Mucosa of gallbladder (tissue), 1 donor: ENCODE results near the gene GCDH. TPM values are rescaled to one million over a fixed set of nuclear protein-coding genes. Genes with fewer than 3 reads are reported as not detected.
"Not testable (repeated sequence)": the region's sequence is repeated elsewhere in the genome, so short reads cannot be mapped to it uniquely, and the experiment has no call there.

Source experiments
- DNase-seq: peaks from one replicate; pipeline ENCODE4 v3.0.0-alpha.2; 2020; ENCODE audit warnings: low spot score
- total RNA-seq: library from RNA; stranded (reverse); gene quantifications from one replicate; pipeline ENCODE4 v1.2.1, GENCODE V29; 2021
- donor health status: DM: no; HTN: no; CAD: no.

Gene GCDH
- total RNA-seq, 1 donor from 2014 or later: 33.7 TPM

GRCh38 chr19:12872941-12873890 is 17.7 kb upstream of the GCDH start:
- peak; percentile 55 for DNase-seq

- DNase-seq: no peak
Measured at GRCh38 chr19:12873891-12874745, 16.8 kb upstream of the GCDH start.

- no peak for DNase-seq
Measured at GRCh38 chr19:12875086-12875485, 15.9 kb upstream of the GCDH start.

- no peak for DNase-seq
Measured at GRCh38 chr19:12880551-12881171, 10.3 kb upstream of the GCDH start.

- DNase-seq: peak; percentile 96
Measured at GRCh38 chr19:12881172-12881808, 9.7 kb upstream of the GCDH start, which contains the start of gene DNASE2. Gene DNASE2, minus strand, starts transcription at chr19:12881449. Its CDS starts 74 bp downstream, at chr19:12881375.

- DNase-seq: no peak
Measured at GRCh38 chr19:12882589-12882988, 8.4 kb upstream of the GCDH start.

- no peak for DNase-seq
Measured at GRCh38 chr19:12884202-12884601, 6.8 kb upstream of the GCDH start.

- no peak for DNase-seq
Measured at GRCh38 chr19:12884627-12884925, 6.4 kb upstream of the GCDH start.

- DNase-seq: peak; percentile 84
Measured at GRCh38 chr19:12884926-12885748, 5.8 kb upstream of the GCDH start.

- no peak for DNase-seq
Measured at GRCh38 chr19:12885749-12886650, 5.0 kb upstream of the GCDH start.

- DNase-seq: no peak
Measured at GRCh38 chr19:12886651-12886968, 4.3 kb upstream of the GCDH start.

GRCh38 chr19:12886969-12887747 is 3.8 kb upstream of the GCDH start, which contains the start of gene KLF1:
Gene KLF1, minus strand, starts transcription at chr19:12887201. Its CDS starts 61 bp downstream, at chr19:12887140.
- no peak for DNase-seq

- DNase-seq: no peak
Measured at GRCh38 chr19:12888006-12888603, 2.9 kb upstream of the GCDH start.

- DNase-seq: not testable (repeated sequence)
Measured at GRCh38 chr19:12890299-12890786, 617 bp upstream of the GCDH start.

- no peak for DNase-seq
Measured at GRCh38 chr19:12891553-12892021, 627 bp downstream of the GCDH start.

- no peak for DNase-seq
Measured at GRCh38 chr19:12893582-12893981, 2.6 kb downstream of the GCDH start.

GRCh38 chr19:12896460-12896859 is 5.5 kb downstream of the GCDH start:
- no peak for DNase-seq

GRCh38 chr19:12899891-12900518 is 9.0 kb downstream of the GCDH start:
- DNase-seq: no peak
